Stromal cell of bone marrow (primary cell): ENCODE results near the gene ASTN2.

Source experiments
- DNase-seq: peaks from one replicate; pipeline ENCODE4 v3.0.0-alpha.2; 2012; ENCODE audit warnings: low read depth

The ASTN2 gene

GRCh38 chr9:116414374-116414773 lies 1000.5 kb downstream of the ASTN2 start:
- DNase-seq, result no peak

GRCh38 chr9:116411506-116411905 lies 1003.4 kb downstream of the ASTN2 start:
- no peak for DNase-seq

- DNase-seq, result no peak
These were observed 1005.2 kb downstream of the ASTN2 start for GRCh38 chr9:116409638-116410037.

- no peak for DNase-seq
These were observed 1005.7 kb downstream of the ASTN2 start for GRCh38 chr9:116409129-116409528.

GRCh38 chr9:116406469-116406868 lies 1008.4 kb downstream of the ASTN2 start:
- DNase-seq, result no peak

- DNase-seq, result no peak
These were observed 1009.5 kb downstream of the ASTN2 start for GRCh38 chr9:116405321-116405720.

- DNase-seq, result no peak
These were observed 1010.6 kb downstream of the ASTN2 start for GRCh38 chr9:116404228-116404627.

GRCh38 chr9:116403171-116403570 lies 1011.7 kb downstream of the ASTN2 start:
- DNase-seq, result no peak

GRCh38 chr9:116395699-116396037 lies 1019.2 kb downstream of the ASTN2 start:
- DNase-seq, result no peak

- DNase-seq, result no peak
These were observed 1019.8 kb downstream of the ASTN2 start for GRCh38 chr9:116394894-116395698.

GRCh38 chr9:116394070-116394469 lies 1020.8 kb downstream of the ASTN2 start:
- no peak for DNase-seq

GRCh38 chr9:116393198-116393597 lies 1021.7 kb downstream of the ASTN2 start:
- DNase-seq, result no peak

- peak; percentile 38 for DNase-seq
These were observed 1023.5 kb downstream of the ASTN2 start for GRCh38 chr9:116391306-116391900.

- DNase-seq, result no peak
These were observed 1024.3 kb downstream of the ASTN2 start for GRCh38 chr9:116390303-116391228.

- DNase-seq, result no peak
These were observed 1025.1 kb downstream of the ASTN2 start for GRCh38 chr9:116389541-116390302.

GRCh38 chr9:116387934-116388698 lies 1026.7 kb downstream of the ASTN2 start:
- DNase-seq, result no peak

- no peak for DNase-seq
These were observed 1030.9 kb downstream of the ASTN2 start for GRCh38 chr9:116383936-116384335.

- DNase-seq, result no peak
These were observed 1031.7 kb downstream of the ASTN2 start for GRCh38 chr9:116383133-116383532.

GRCh38 chr9:116382053-116382452 lies 1032.8 kb downstream of the ASTN2 start:
- no peak for DNase-seq

- no peak for DNase-seq
These were observed 1033.5 kb downstream of the ASTN2 start for GRCh38 chr9:116381350-116381749.

- DNase-seq, result peak; percentile 28
These were observed 1034.3 kb downstream of the ASTN2 start for GRCh38 chr9:116380496-116380995.
